ENCODE data around the gene UHRF1. TPM values are rescaled to one million over a fixed set of nuclear protein-coding genes. Genes with fewer than 3 reads are reported as not detected.
A peak's percentile ranks its signal among the peaks of the same experiment; 100 is the strongest.

UHRF1 gene
- total and polyA plus RNA-seq, 4 donors, result 0.06 to 57.4 (median 0.73) TPM

DNA sequence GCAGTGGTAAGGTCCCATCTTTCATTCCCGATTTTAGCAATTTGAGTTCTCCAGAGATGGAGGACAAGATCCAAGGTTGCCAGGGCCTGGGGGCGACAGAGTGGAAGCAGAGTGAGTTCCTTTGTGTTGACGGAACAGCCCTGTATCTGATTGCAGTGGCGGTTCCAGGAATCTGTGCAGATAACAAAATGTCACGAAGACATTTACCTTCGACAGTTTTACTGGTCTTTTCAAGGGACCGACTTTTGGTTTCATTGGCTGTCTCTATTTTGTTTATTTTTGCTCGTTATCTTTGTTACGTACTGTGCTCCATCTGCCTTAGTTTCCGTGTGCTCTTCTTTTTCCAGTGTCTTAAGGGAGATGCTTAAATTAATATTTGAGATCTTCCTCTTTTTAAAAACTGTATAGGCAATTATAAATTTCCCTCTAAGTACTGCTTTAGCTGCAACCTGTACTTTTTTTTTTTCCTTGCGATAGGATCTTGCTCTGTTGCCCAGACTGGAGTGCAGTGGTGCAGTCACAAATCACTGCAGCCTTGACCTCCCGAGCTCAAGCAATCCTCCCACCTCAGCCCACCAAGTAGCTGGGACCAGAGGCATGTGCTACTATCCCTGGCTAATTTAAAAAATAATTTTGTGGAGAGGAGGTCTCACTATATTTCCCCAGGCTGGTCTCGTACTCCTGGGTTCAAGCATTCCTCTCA lies 82.8 kb downstream of the UHRF1 start:
- TF ChIP-seq, protein P1, sequence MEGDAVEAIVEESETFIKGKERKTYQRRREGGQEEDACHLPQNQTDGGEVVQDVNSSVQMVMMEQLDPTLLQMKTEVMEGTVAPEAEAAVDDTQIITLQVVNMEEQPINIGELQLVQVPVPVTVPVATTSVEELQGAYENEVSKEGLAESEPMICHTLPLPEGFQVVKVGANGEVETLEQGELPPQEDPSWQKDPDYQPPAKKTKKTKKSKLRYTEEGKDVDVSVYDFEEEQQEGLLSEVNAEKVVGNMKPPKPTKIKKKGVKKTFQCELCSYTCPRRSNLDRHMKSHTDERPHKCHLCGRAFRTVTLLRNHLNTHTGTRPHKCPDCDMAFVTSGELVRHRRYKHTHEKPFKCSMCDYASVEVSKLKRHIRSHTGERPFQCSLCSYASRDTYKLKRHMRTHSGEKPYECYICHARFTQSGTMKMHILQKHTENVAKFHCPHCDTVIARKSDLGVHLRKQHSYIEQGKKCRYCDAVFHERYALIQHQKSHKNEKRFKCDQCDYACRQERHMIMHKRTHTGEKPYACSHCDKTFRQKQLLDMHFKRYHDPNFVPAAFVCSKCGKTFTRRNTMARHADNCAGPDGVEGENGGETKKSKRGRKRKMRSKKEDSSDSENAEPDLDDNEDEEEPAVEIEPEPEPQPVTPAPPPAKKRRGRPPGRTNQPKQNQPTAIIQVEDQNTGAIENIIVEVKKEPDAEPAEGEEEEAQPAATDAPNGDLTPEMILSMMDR (IDR thresholded peaks at IDR 0.05; ENCODE audit: low read depth, low read length, missing input control), result no peak
- TF ChIP-seq TAF1 (conservative IDR thresholded peaks at IDR 0.05) (no peak), FOXA2 (IDR thresholded peaks at IDR 0.05) (no peak), NR2F2 (IDR thresholded peaks at IDR 0.05) (no peak), YY1 (IDR thresholded peaks at IDR 0.05) (no peak), RAD21 (IDR thresholded peaks at IDR 0.05) (no peak), GABPA (IDR thresholded peaks at IDR 0.05 in 1 of 2, conservative IDR thresholded peaks at IDR 0.05 in 1 of 2) (no peak), JUND (IDR thresholded peaks at IDR 0.05) (no peak), EGR1 (IDR thresholded peaks at IDR 0.05; ENCODE audit: low read depth in 2 of 2) (no peak), HNF4G (IDR thresholded peaks at IDR 0.05) (no peak), FOXA1 (IDR thresholded peaks at IDR 0.05) (no peak), SP1 (IDR thresholded peaks at IDR 0.05) (no peak), REST (IDR thresholded peaks at IDR 0.05) (no peak), HNF4A (conservative IDR thresholded peaks at IDR 0.05) (no peak), RXRA (IDR thresholded peaks at IDR 0.05) (no peak)
- TF ChIP-seq, protein P2, sequence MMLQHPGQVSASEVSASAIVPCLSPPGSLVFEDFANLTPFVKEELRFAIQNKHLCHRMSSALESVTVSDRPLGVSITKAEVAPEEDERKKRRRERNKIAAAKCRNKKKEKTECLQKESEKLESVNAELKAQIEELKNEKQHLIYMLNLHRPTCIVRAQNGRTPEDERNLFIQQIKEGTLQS (IDR thresholded peaks at IDR 0.05), result no peak
- TF ChIP-seq, protein P3, sequence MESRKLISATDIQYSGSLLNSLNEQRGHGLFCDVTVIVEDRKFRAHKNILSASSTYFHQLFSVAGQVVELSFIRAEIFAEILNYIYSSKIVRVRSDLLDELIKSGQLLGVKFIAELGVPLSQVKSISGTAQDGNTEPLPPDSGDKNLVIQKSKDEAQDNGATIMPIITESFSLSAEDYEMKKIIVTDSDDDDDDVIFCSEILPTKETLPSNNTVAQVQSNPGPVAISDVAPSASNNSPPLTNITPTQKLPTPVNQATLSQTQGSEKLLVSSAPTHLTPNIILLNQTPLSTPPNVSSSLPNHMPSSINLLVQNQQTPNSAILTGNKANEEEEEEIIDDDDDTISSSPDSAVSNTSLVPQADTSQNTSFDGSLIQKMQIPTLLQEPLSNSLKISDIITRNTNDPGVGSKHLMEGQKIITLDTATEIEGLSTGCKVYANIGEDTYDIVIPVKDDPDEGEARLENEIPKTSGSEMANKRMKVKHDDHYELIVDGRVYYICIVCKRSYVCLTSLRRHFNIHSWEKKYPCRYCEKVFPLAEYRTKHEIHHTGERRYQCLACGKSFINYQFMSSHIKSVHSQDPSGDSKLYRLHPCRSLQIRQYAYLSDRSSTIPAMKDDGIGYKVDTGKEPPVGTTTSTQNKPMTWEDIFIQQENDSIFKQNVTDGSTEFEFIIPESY (IDR thresholded peaks at IDR 0.05), result no peak
- TF ChIP-seq, protein P4, sequence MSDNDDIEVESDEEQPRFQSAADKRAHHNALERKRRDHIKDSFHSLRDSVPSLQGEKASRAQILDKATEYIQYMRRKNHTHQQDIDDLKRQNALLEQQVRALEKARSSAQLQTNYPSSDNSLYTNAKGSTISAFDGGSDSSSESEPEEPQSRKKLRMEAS (IDR thresholded peaks at IDR 0.05), result no peak
- Histone ChIP-seq H3K27me3 (ENCODE audit: control insufficient read depth in 4 of 4, insufficient read depth in 4 of 4, low read length in 3 of 4) (no peaks in the 10 kb centered on the region), H3K9ac (ENCODE audit: low read depth in 1 of 2, low read length in 2 of 2) (no peak overlapping the region), H3K4me3 (ENCODE audit: low read depth in 1 of 3, low read length in 3 of 3) (no peak overlapping the region), H3K9me3 (ENCODE audit: control insufficient read depth in 4 of 4, low read length in 3 of 4) (no peaks in the 10 kb centered on the region), H3K4me1 (ENCODE audit: control insufficient read depth in 4 of 4, insufficient read depth in 4 of 4, low read length in 3 of 4) (peaks cover 7 to 17% (median 12%) of the 10 kb centered on the region in 4 donors), H3K36me3 (ENCODE audit: control insufficient read depth in 4 of 4, insufficient read depth in 3 of 4, low read depth in 1 of 4, low read length in 3 of 4) (peaks cover 0 to 3% (median under 1%) of the 10 kb centered on the region in 4 donors), H3K27ac (ENCODE audit: low read depth in 1 of 2, low read length in 2 of 2) (peak overlapping the region in 1 of 2 donors; percentile 19)
- WGBS, result 50% methylated on average over 13 of the region's 13 CpGs
- DNase-seq (ENCODE audit: low spot score), result no peak
